Stimulated activated naive CD8-positive, alpha-beta T cell treated with anti-CD3 and anti-CD28 coated beads, Interleukin-15, Interleukin-2, amounts not matched to agents 100 ng/mL and 50 ng/mL, for 24 hours (primary cell): ENCODE measurements around the gene MTA1.

Source experiments
- H3K27ac Mint-ChIP-seq: one replicate; pipeline ENCODE4 v1.8.0; 2021; ENCODE audit warnings: mild to moderate bottlenecking, mixed read lengths
- H3K27me3 Mint-ChIP-seq: one replicate; pipeline ENCODE4 v1.8.0; 2021; ENCODE audit warnings: mixed read lengths
- H3K36me3 Mint-ChIP-seq: one replicate; pipeline ENCODE4 v1.8.0; 2021; ENCODE audit warnings: low read depth, mixed read lengths
- H3K4me1 Mint-ChIP-seq: one replicate; pipeline ENCODE4 v1.8.0; 2021; ENCODE audit warnings: low read depth, mixed read lengths
- H3K4me3 Mint-ChIP-seq: one replicate; pipeline ENCODE4 v1.8.0; 2021; ENCODE audit warnings: mild to moderate bottlenecking, mixed read lengths
- H3K9me3 Mint-ChIP-seq: one replicate; pipeline ENCODE4 v1.8.0; 2021; ENCODE audit warnings: mixed read lengths

The MTA1 gene

GRCh38 chr14:105421723-105422615 lies 2.3 kb downstream of the MTA1 start:
- Mint-ChIP-seq H3K4me3 (peak overlapping the region; percentile 90), H3K36me3 (peaks cover 36% of the 10 kb centered on the region), H3K27me3 (no peaks in the 10 kb centered on the region), H3K9me3 (no peaks in the 10 kb centered on the region), H3K4me1 (peaks cover 22% of the 10 kb centered on the region), H3K27ac (peak overlapping the region; percentile 94)

GRCh38 chr14:105422695-105423487 lies 3.3 kb downstream of the MTA1 start:
- Mint-ChIP-seq H3K27me3 (no peaks in the 10 kb centered on the region), H3K36me3 (peaks cover 43% of the 10 kb centered on the region), H3K9me3 (no peaks in the 10 kb centered on the region), H3K4me1 (peaks cover 26% of the 10 kb centered on the region), H3K27ac (no peak overlapping the region), H3K4me3 (peak overlapping the region; percentile 32)

GRCh38 chr14:105423488-105424195 lies 4.0 kb downstream of the MTA1 start:
- peaks cover 29% of the 10 kb centered on the region for H3K4me1 Mint-ChIP-seq
- no peaks in the 10 kb centered on the region for H3K27me3 Mint-ChIP-seq
- peak overlapping the region; percentile 41 for H3K27ac Mint-ChIP-seq
- H3K9me3 Mint-ChIP-seq: no peaks in the 10 kb centered on the region
- H3K36me3 Mint-ChIP-seq: peaks cover 49% of the 10 kb centered on the region
- H3K4me3 Mint-ChIP-seq: no peak overlapping the region

- no peak overlapping the region for H3K27ac Mint-ChIP-seq
- H3K9me3 Mint-ChIP-seq: no peaks in the 10 kb centered on the region
- no peaks in the 10 kb centered on the region for H3K27me3 Mint-ChIP-seq
- peaks cover 29% of the 10 kb centered on the region for H3K4me1 Mint-ChIP-seq
- H3K4me3 Mint-ChIP-seq: no peak overlapping the region
- H3K36me3 Mint-ChIP-seq: peaks cover 56% of the 10 kb centered on the region
Observed at GRCh38 chr14:105424861-105425260, 5.2 kb downstream of the MTA1 start.

GRCh38 chr14:105425823-105426247 lies 6.2 kb downstream of the MTA1 start:
- H3K9me3 Mint-ChIP-seq: no peaks in the 10 kb centered on the region
- peaks cover 29% of the 10 kb centered on the region for H3K4me1 Mint-ChIP-seq
- H3K4me3 Mint-ChIP-seq: no peak overlapping the region
- peaks cover 66% of the 10 kb centered on the region for H3K36me3 Mint-ChIP-seq
- no peaks in the 10 kb centered on the region for H3K27me3 Mint-ChIP-seq
- no peak overlapping the region for H3K27ac Mint-ChIP-seq

GRCh38 chr14:105426416-105427130 lies 6.9 kb downstream of the MTA1 start:
- Mint-ChIP-seq H3K9me3 (no peaks in the 10 kb centered on the region), H3K36me3 (peaks cover 67% of the 10 kb centered on the region), H3K4me3 (no peak overlapping the region), H3K4me1 (peaks cover 21% of the 10 kb centered on the region), H3K27me3 (no peaks in the 10 kb centered on the region), H3K27ac (no peak overlapping the region)

GRCh38 chr14:105427412-105427811 lies 7.8 kb downstream of the MTA1 start:
- Mint-ChIP-seq H3K4me3 (no peak overlapping the region), H3K36me3 (peaks cover 60% of the 10 kb centered on the region), H3K4me1 (peaks cover 13% of the 10 kb centered on the region), H3K27ac (no peak overlapping the region), H3K9me3 (no peaks in the 10 kb centered on the region), H3K27me3 (no peaks in the 10 kb centered on the region)

- Mint-ChIP-seq H3K4me3 (no peak overlapping the region), H3K9me3 (no peaks in the 10 kb centered on the region), H3K4me1 (peaks cover 7% of the 10 kb centered on the region), H3K27me3 (no peaks in the 10 kb centered on the region), H3K27ac (no peak overlapping the region), H3K36me3 (peaks cover 55% of the 10 kb centered on the region)
Observed at GRCh38 chr14:105427936-105428485, 8.4 kb downstream of the MTA1 start.

GRCh38 chr14:105430042-105430441 lies 10.4 kb downstream of the MTA1 start:
- Mint-ChIP-seq H3K4me1 (peaks cover 7% of the 10 kb centered on the region), H3K27me3 (no peaks in the 10 kb centered on the region), H3K9me3 (no peaks in the 10 kb centered on the region), H3K36me3 (peaks cover 44% of the 10 kb centered on the region), H3K27ac (no peak overlapping the region), H3K4me3 (no peak overlapping the region)

GRCh38 chr14:105430565-105430964 lies 10.9 kb downstream of the MTA1 start:
- Mint-ChIP-seq H3K27me3 (no peaks in the 10 kb centered on the region), H3K4me3 (no peak overlapping the region), H3K9me3 (no peaks in the 10 kb centered on the region), H3K36me3 (peaks cover 44% of the 10 kb centered on the region), H3K4me1 (peaks cover 7% of the 10 kb centered on the region), H3K27ac (no peak overlapping the region)

GRCh38 chr14:105431256-105431655 lies 11.6 kb downstream of the MTA1 start:
- Mint-ChIP-seq H3K27me3 (no peaks in the 10 kb centered on the region), H3K36me3 (peaks cover 45% of the 10 kb centered on the region), H3K4me3 (no peak overlapping the region), H3K27ac (no peak overlapping the region), H3K9me3 (no peaks in the 10 kb centered on the region), H3K4me1 (peaks cover 10% of the 10 kb centered on the region)

GRCh38 chr14:105432657-105433056 lies 13.0 kb downstream of the MTA1 start:
- Mint-ChIP-seq H3K27me3 (no peaks in the 10 kb centered on the region), H3K27ac (no peak overlapping the region), H3K4me1 (peaks cover 7% of the 10 kb centered on the region), H3K4me3 (no peak overlapping the region), H3K36me3 (peaks cover 32% of the 10 kb centered on the region), H3K9me3 (no peaks in the 10 kb centered on the region)

- Mint-ChIP-seq H3K27me3 (no peaks in the 10 kb centered on the region), H3K4me1 (peaks cover 4% of the 10 kb centered on the region), H3K36me3 (peaks cover 29% of the 10 kb centered on the region), H3K9me3 (no peaks in the 10 kb centered on the region), H3K27ac (no peak overlapping the region), H3K4me3 (no peak overlapping the region)
Observed at GRCh38 chr14:105433161-105433605, 13.6 kb downstream of the MTA1 start.

GRCh38 chr14:105436402-105436801 lies 16.8 kb downstream of the MTA1 start:
- Mint-ChIP-seq H3K36me3 (peaks cover 8% of the 10 kb centered on the region), H3K27ac (no peak overlapping the region), H3K9me3 (no peaks in the 10 kb centered on the region), H3K4me3 (no peak overlapping the region), H3K27me3 (no peaks in the 10 kb centered on the region), H3K4me1 (peaks cover 3% of the 10 kb centered on the region)
